Astrocyte of the spinal cord (primary cell): ENCODE results near the gene QRICH1.

Source experiments
- DNase-seq: peaks from one replicate; pipeline ENCODE4 v3.0.0; 2011; ENCODE audit warnings: low read depth, low spot score
- H3K4me3 ChIP-seq: 2 replicates; pipeline ENCODE4 v1.5.1; 2011; ENCODE audit warnings: low read depth, mild to moderate bottlenecking, low read length, moderate library complexity
- in situ Hi-C: cut with HindIII; loops from 2 replicates; pipeline ENCODE4 v1.10.0; 2017; ENCODE audit warnings: low sequenced_read_pairs
- TF ChIP-seq, protein P1 (sequence below): IDR thresholded peaks from 2 replicates; pipeline ENCODE4 v1.5.1; 2012; ENCODE audit warnings: low read depth, mild to moderate bottlenecking, low read length, inconsistent platforms

Gene QRICH1

DNA sequence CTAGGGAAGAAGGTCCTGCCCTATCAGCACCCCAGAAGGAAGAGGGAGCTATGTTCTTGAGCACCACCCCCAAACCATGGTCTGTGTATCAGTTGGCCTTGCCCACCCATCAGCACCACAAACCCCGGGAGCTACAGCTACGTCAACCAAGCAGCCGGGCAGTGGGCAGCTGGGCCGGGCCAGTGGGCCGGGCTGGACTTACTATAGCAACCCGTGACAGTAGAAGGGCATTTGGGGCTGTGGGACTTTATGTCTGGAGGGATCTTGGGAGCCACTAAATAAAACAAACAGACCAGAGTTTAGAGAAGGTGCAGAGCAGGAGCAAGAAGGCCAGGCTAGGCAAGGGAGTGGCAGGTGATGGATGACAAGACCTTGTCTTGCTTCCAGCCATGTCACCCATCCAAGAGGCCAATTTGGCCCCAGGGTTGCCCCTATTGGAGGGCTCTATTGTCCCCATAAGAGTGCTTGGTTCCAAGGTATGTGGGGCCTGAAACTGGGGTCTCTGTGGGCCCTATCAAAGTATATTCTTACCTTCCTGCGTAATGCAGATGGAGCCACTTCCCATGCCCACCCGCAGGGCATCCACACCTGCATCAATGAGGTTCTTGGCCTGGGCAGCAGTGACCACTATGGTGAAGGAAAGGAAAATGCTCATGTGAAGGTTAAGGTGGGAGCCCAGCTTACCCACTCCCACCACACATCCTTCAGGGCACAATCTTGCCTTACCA is 67.9 kb downstream of the QRICH1 start:
- TF ChIP-seq, protein P1, sequence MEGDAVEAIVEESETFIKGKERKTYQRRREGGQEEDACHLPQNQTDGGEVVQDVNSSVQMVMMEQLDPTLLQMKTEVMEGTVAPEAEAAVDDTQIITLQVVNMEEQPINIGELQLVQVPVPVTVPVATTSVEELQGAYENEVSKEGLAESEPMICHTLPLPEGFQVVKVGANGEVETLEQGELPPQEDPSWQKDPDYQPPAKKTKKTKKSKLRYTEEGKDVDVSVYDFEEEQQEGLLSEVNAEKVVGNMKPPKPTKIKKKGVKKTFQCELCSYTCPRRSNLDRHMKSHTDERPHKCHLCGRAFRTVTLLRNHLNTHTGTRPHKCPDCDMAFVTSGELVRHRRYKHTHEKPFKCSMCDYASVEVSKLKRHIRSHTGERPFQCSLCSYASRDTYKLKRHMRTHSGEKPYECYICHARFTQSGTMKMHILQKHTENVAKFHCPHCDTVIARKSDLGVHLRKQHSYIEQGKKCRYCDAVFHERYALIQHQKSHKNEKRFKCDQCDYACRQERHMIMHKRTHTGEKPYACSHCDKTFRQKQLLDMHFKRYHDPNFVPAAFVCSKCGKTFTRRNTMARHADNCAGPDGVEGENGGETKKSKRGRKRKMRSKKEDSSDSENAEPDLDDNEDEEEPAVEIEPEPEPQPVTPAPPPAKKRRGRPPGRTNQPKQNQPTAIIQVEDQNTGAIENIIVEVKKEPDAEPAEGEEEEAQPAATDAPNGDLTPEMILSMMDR = no peak
- H3K4me3 ChIP-seq = no peak overlapping the region
- in situ Hi-C loops = no loop called here
- no peak for DNase-seq

DNA sequence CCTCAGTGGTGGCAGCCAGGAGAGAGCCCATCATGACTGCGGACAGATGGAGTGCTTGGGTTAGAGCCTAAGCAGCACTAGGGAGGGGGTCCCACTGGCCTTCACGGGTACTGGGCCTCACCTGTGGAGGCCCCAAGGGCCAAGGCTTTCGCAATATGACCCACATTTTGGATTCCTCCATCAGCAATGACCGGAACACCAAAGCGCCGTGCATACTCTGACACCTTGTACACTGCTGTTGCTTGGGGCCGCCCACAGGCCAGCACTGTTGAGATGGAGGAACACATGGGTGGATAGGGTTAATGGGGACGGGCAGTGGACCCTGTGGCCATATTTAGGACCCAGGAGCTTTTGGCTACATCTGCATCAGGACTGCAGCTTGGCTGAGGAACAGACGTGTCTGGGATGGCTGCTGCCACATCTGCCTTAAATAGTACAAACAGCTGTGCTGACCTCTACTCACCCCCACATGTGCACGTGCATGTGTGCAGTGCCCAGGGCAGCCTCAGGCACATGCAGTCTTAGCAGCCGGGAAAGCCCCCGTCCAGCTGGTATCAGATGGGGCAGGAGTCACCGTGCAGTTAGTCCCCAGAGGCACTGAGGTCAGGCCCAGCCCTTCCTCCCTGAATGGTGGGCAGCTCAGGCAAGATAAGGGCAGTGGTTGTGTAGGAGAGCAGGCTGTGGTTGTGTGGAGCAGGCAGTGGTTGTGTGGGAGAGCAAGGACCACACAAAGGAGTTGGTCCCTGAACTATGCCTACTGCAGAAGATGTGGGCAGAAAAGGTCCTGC is 68.7 kb downstream of the QRICH1 start:
- H3K4me3 ChIP-seq = no peak overlapping the region
- TF ChIP-seq, protein P1 = no peak
- in situ Hi-C loops = no loop called here
- DNase-seq = no peak

- DNase-seq = no peak
- in situ Hi-C loops = no loop called here
- H3K4me3 ChIP-seq = no peak overlapping the region
- TF ChIP-seq, protein P1 = no peak
Measured at GRCh38 chr3:49024449-49024848, 69.4 kb downstream of the QRICH1 start.

GRCh38 chr3:49023775-49024174 is 70.1 kb downstream of the QRICH1 start:
- in situ Hi-C loops = no loop called here
- H3K4me3 ChIP-seq = no peak overlapping the region
- no peak for DNase-seq
- TF ChIP-seq, protein P1 = no peak

DNA sequence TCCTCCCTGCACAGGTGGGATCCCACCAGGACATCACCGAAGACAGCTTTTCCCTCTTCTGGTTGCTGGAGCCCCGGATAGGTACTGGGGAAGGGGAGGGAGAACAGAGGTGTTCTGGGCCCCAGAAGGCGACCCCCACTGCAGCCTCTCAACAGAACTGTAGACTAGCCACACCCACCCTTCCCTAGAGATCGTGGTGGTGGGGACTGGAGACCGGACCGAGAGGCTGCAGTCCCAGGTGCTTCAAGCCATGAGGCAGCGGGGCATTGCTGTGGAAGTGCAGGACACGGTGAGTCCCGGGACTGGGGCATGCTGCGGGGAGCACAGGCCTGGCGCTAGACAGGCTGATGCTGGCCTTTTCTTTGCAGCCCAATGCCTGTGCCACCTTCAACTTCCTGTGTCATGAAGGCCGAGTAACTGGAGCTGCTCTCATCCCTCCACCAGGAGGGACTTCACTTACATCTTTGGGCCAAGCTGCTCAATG is 71.1 kb downstream of the QRICH1 start:
- TF ChIP-seq, protein P1 = no peak
- peak overlapping the region; percentile 86 for H3K4me3 ChIP-seq
- DNase-seq = no peak
- in situ Hi-C loops = no loop called here

DNA sequence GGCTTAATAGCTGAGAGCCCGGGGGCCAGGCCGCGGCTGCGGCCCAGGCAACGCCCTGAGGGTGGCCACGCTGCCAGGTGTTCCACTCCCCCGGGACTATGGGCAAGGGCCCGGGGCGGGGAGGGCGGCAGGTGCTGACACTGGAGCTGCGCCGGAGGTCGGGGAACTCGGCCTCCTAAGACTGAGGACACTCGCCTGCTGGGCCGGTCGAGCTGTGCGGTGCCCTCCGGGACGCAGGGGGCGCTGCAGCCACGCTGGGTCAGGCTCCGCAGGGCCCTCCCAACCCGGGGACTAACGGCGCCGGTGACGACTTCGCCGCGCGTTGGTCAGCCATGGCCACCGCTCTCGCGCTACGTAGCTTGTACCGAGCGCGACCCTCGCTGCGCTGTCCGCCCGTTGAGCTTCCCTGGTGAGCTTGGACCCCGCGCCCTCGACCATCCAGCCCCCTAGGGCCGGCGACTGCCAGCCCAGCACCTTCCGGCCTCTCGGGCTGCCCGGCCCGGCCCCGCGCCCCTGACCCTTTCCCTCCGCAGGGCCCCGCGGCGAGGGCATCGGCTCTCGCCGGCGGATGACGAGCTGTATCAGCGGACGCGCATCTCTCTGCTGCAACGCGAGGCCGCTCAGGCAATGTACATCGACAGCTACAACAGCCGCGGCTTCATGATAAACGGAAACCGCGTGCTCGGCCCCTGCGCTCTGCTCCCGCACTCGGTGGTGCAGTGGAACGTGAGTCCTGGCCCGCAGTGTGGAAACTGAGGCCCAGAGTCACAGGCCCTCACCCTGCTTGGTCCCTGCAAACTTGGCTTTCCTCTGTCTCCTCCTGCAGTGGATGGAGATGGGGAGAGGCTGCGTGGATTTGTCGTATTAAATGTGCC is 71.8 kb downstream of the QRICH1 start, which contains the start of gene NDUFAF3:
TSS of gene NDUFAF3 (plus strand) at position 309 of the 875 bp plus-strand sequence. CDS start at position 333, 24 bp downstream.
- in situ Hi-C loops = no loop called here
- TF ChIP-seq, protein P1 = peak; percentile 86
- peak within 1 kb of the TSS; percentile 86 for H3K4me3 ChIP-seq
- DNase-seq = peak; percentile 95
